Measurements from ENCODE around the gene LPIN1. TPM values are rescaled to one million over a fixed set of nuclear protein-coding genes. Genes with fewer than 3 reads are reported as not detected.

Gene LPIN1
- total and polyA plus RNA-seq, 5 donors from 2014 or later, result 20.3 to 94.9 (median 26.6) TPM

DNA sequence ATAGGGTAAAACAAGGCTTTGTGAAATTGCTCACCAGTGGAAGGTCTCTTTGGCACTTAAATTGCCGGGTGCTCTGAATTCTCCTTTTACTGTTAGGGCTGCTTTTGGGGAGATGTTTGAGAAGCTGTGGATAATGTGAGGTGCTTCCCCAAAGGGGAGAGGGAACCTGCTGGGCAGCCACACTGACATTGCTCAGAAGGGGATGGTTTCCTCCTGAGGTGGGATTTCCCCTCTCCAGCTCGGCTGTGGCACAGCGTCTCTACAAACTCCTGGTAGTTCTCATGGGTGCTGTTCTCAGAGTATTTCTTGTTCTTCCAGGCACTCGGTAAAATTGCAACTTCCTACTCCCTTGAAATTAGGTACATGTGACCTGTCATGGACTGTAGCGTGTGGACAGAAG lies 124.2 kb downstream of the LPIN1 start:
- Histone ChIP-seq H3K27ac (ENCODE audit: insufficient read depth, low read length, poor library complexity, severe bottlenecking) (no peak overlapping the region), H3K36me3 (ENCODE audit: control insufficient read depth, insufficient read depth, low read length) (no peaks in the 10 kb centered on the region), H3K4me1 (ENCODE audit: control insufficient read depth, insufficient read depth, low read length, poor library complexity, severe bottlenecking) (peaks cover 4% of the 10 kb centered on the region), H3K4me3 (ENCODE audit: low read depth, low read length) (no peak overlapping the region), H3K27me3 (ENCODE audit: control insufficient read depth, insufficient read depth, low read length) (no peaks in the 10 kb centered on the region), H3K9me3 (ENCODE audit: control insufficient read depth in 2 of 2, low read length in 2 of 2) (no peaks in the 10 kb centered on the region)
- DNase-seq (no peak), ATAC-seq (ENCODE audit: low read depth in 2 of 2) (no peak)
- Mint-ChIP-seq H3K27me3 (peaks cover 17% of the 10 kb centered on the region), H3K4me3 (no peak overlapping the region), H3K9me3 (no peaks in the 10 kb centered on the region), H3K36me3 (no peaks in the 10 kb centered on the region), H3K4me1 (peaks cover 0 to 12% (median 5%) of the 10 kb centered on the region in 4 donors), H3K27ac (no peak overlapping the region)

DNA sequence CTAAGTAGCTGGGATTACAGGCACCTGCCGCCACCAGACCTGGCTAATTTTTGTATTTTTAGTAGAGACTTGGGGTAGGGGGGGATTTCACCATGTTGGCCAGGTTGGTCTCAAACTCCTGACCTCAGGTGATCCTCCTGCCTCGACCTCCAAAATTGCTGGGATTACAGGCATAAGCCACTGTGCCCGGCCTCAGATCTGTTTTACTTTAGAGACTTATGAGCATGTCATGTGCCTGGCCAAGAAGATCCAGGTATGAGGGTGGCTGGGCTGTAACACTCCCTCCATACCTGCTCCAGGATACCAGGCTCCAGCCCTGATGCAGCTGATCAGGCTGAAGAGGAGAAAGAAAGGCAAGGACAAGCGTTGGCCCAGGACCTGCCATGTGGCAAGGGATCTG lies 125.0 kb downstream of the LPIN1 start:
- Histone ChIP-seq H3K9me3 (ENCODE audit: control insufficient read depth in 2 of 2, low read length in 2 of 2) (no peaks in the 10 kb centered on the region), H3K27me3 (ENCODE audit: control insufficient read depth, insufficient read depth, low read length) (no peaks in the 10 kb centered on the region), H3K4me3 (ENCODE audit: low read depth, low read length) (no peak overlapping the region), H3K36me3 (ENCODE audit: control insufficient read depth, insufficient read depth, low read length) (no peaks in the 10 kb centered on the region), H3K4me1 (ENCODE audit: control insufficient read depth, insufficient read depth, low read length, poor library complexity, severe bottlenecking) (peaks cover 4% of the 10 kb centered on the region), H3K27ac (ENCODE audit: insufficient read depth, low read length, poor library complexity, severe bottlenecking) (no peak overlapping the region)
- Mint-ChIP-seq H3K27ac (no peak overlapping the region), H3K27me3 (peaks cover 17% of the 10 kb centered on the region), H3K9me3 (peaks cover 0 to 2% (median 0%) of the 10 kb centered on the region in 7 donors), H3K36me3 (no peaks in the 10 kb centered on the region), H3K4me3 (no peak overlapping the region), H3K4me1 (peaks cover 0 to 13% (median 5%) of the 10 kb centered on the region in 4 donors)
- ATAC-seq (ENCODE audit: low read depth in 2 of 2), result no peak
- no peak for DNase-seq

DNA sequence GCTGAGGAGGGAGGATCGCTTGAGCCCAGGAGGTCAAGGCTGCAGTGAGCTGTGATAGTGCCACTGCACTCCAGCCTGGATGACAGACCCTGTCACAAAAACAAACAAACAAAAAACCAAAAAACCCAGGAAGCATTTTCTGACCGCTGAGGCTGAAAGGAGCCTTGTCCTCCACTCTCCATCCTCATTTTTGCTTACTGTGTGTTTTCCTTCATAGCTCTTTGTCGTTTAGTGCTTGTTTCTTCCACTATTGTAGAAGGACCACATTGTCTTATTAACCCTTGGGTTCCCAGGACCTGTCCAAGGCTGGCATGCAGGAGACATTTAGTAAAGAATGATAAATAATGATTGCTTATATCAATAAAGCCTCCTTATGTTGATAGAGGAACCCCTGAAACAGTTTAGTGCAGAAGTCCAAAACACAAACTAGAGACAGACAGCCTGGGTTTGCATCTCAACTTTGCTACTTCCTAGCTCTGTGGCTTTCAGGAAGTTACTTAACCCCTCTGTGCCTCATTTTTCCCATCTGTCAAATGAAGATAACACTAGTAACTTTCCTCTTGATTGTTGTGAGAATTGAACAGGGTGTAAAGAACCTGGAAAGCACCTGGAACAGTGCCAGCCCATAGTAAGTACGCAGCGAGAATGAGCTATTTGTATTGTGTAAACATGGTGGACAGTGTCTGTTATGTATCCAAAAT lies 126.0 kb downstream of the LPIN1 start:
- no peak for DNase-seq
- H3K4me3 ChIP-seq (ENCODE audit: low read depth, low read length), result no peak overlapping the region
- H3K36me3 Mint-ChIP-seq, result no peaks in the 10 kb centered on the region
- H3K9me3 ChIP-seq (ENCODE audit: control insufficient read depth in 2 of 2, low read length in 2 of 2), result no peaks in the 10 kb centered on the region
- H3K4me3 Mint-ChIP-seq, result no peak overlapping the region
- ATAC-seq (ENCODE audit: low read depth in 2 of 2), result no peak
- no peak overlapping the region for H3K27ac ChIP-seq (ENCODE audit: insufficient read depth, low read length, poor library complexity, severe bottlenecking)
- no peaks in the 10 kb centered on the region for H3K27me3 ChIP-seq (ENCODE audit: control insufficient read depth, insufficient read depth, low read length)
- no peak overlapping the region for H3K27ac Mint-ChIP-seq
- peaks cover 17% of the 10 kb centered on the region for H3K27me3 Mint-ChIP-seq
- H3K4me1 ChIP-seq (ENCODE audit: control insufficient read depth, insufficient read depth, low read length, poor library complexity, severe bottlenecking), result no peaks in the 10 kb centered on the region
- H3K9me3 Mint-ChIP-seq, result peaks cover 0 to 2% (median 0%) of the 10 kb centered on the region in 7 donors
- H3K4me1 Mint-ChIP-seq, result peaks cover 0 to 13% (median 1%) of the 10 kb centered on the region in 4 donors
- H3K36me3 ChIP-seq (ENCODE audit: control insufficient read depth, insufficient read depth, low read length), result no peaks in the 10 kb centered on the region

DNA sequence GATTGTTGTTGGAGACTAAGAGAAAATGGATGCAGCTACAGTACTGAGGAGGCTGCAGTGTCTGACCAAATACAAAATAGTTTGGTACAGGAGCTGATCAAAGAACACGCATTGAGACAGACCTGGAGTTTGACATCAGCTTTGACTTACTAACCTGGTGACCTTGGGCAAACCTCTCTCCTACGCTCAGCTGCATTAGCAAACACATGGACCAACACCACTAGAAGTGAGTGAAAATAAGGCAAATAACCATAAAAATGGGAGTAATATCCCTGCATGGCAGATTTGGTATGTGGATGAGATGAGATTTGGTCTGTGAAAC lies 126.5 kb downstream of the LPIN1 start:
- H3K4me3 ChIP-seq (ENCODE audit: low read depth, low read length), result no peak overlapping the region
- no peaks in the 10 kb centered on the region for H3K9me3 ChIP-seq (ENCODE audit: control insufficient read depth in 2 of 2, low read length in 2 of 2)
- H3K27ac Mint-ChIP-seq, result no peak overlapping the region
- DNase-seq (no peak), ATAC-seq (ENCODE audit: low read depth in 2 of 2) (no peak)
- no peaks in the 10 kb centered on the region for H3K4me1 ChIP-seq (ENCODE audit: control insufficient read depth, insufficient read depth, low read length, poor library complexity, severe bottlenecking)
- no peak overlapping the region for H3K27ac ChIP-seq (ENCODE audit: insufficient read depth, low read length, poor library complexity, severe bottlenecking)
- H3K36me3 Mint-ChIP-seq, result no peaks in the 10 kb centered on the region
- H3K4me3 Mint-ChIP-seq, result no peak overlapping the region
- H3K27me3 ChIP-seq (ENCODE audit: control insufficient read depth, insufficient read depth, low read length), result no peaks in the 10 kb centered on the region
- no peaks in the 10 kb centered on the region for H3K36me3 ChIP-seq (ENCODE audit: control insufficient read depth, insufficient read depth, low read length)
- H3K4me1 Mint-ChIP-seq, result peaks cover 0 to 13% (median 1%) of the 10 kb centered on the region in 4 donors
- H3K9me3 Mint-ChIP-seq, result peaks cover 0 to 2% (median 0%) of the 10 kb centered on the region in 7 donors
- peaks cover 22% of the 10 kb centered on the region for H3K27me3 Mint-ChIP-seq

DNA sequence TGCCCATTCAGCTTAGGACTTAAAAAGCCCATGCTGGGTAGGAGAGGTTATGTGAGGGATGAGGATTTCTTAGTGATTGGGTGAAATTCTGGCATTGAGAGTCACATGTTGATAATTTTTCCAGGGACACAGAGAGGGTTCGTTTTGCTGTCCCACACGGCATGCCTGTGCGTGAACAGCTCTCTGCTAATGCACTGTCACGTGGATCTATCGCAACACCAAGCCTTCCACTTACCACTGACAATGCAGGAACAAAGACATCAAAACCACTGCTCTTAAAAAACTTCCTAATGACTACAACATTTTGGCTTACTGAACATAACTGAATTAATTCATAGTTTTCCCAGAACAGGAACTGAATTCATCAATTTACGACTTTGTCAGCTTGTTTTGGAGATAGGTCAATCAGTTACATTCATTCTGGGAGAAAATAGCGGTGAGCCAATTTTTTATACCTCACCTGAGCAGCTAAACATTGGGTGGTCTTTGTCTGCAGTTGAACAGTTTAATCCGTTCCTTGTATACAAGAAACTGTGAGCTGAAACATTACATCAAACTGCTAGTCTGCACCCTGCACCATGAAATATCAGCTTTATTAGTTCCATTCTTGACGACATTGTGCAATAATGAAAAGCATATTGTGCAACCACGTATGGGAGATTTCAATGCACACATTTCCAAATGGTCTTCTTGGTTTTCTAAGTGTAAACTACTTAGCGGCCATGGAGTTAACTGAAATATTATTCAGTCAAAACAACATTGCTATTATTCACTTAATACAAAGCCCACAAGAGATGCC lies 127.1 kb downstream of the LPIN1 start:
- Histone ChIP-seq H3K36me3 (ENCODE audit: control insufficient read depth, insufficient read depth, low read length) (no peaks in the 10 kb centered on the region), H3K27ac (ENCODE audit: insufficient read depth, low read length, poor library complexity, severe bottlenecking) (no peak overlapping the region), H3K4me1 (ENCODE audit: control insufficient read depth, insufficient read depth, low read length, poor library complexity, severe bottlenecking) (no peaks in the 10 kb centered on the region), H3K27me3 (ENCODE audit: control insufficient read depth, insufficient read depth, low read length) (no peaks in the 10 kb centered on the region), H3K4me3 (ENCODE audit: low read depth, low read length) (no peak overlapping the region), H3K9me3 (ENCODE audit: control insufficient read depth in 2 of 2, low read length in 2 of 2) (no peaks in the 10 kb centered on the region)
- H3K4me1 Mint-ChIP-seq, result peaks cover 0 to 13% (median 1%) of the 10 kb centered on the region in 4 donors
- DNase-seq, result no peak
- no peak for ATAC-seq (ENCODE audit: low read depth in 2 of 2)
- peaks cover 23% of the 10 kb centered on the region for H3K27me3 Mint-ChIP-seq
- H3K27ac Mint-ChIP-seq, result no peak overlapping the region
- H3K36me3 Mint-ChIP-seq, result no peaks in the 10 kb centered on the region
- H3K9me3 Mint-ChIP-seq, result peaks cover 0 to 2% (median 0%) of the 10 kb centered on the region in 7 donors
- no peak overlapping the region for H3K4me3 Mint-ChIP-seq

DNA sequence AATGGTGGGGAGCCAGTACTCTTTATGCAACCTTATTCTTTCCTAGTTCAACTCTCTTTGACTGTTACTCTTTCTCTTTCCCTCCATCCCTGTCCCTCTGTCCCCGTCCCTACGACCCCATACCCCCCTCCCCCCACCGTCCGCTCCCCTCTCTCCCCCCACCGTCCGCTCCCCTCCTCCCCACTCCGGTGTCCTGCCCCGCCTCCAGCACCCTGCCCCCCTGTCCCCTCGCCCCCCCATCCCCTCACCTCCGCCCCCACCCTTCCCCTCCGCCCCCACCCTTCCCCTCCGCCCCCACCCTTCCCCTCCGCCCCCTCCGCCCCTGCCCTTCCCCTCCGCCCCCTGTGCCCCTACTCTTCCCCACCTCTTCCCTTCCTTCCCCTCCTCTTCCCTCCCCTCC lies 128.4 kb downstream of the LPIN1 start:
- DNase-seq (no peak), ATAC-seq (ENCODE audit: low read depth in 2 of 2) (no peak)
- no peaks in the 10 kb centered on the region for H3K36me3 Mint-ChIP-seq
- Histone ChIP-seq H3K36me3 (ENCODE audit: control insufficient read depth, insufficient read depth, low read length) (no peaks in the 10 kb centered on the region), H3K27me3 (ENCODE audit: control insufficient read depth, insufficient read depth, low read length) (no peaks in the 10 kb centered on the region), H3K27ac (ENCODE audit: insufficient read depth, low read length, poor library complexity, severe bottlenecking) (no peak overlapping the region), H3K4me3 (ENCODE audit: low read depth, low read length) (no peak overlapping the region), H3K4me1 (ENCODE audit: control insufficient read depth, insufficient read depth, low read length, poor library complexity, severe bottlenecking) (no peaks in the 10 kb centered on the region), H3K9me3 (ENCODE audit: control insufficient read depth in 2 of 2, low read length in 2 of 2) (no peaks in the 10 kb centered on the region)
- H3K27me3 Mint-ChIP-seq, result peaks cover 23% of the 10 kb centered on the region
- no peak overlapping the region for H3K27ac Mint-ChIP-seq
- peaks cover 0 to 13% (median 1%) of the 10 kb centered on the region in 4 donors for H3K4me1 Mint-ChIP-seq
- H3K9me3 Mint-ChIP-seq, result peaks cover 0 to 2% (median 0%) of the 10 kb centered on the region in 7 donors
- no peak overlapping the region for H3K4me3 Mint-ChIP-seq

DNA sequence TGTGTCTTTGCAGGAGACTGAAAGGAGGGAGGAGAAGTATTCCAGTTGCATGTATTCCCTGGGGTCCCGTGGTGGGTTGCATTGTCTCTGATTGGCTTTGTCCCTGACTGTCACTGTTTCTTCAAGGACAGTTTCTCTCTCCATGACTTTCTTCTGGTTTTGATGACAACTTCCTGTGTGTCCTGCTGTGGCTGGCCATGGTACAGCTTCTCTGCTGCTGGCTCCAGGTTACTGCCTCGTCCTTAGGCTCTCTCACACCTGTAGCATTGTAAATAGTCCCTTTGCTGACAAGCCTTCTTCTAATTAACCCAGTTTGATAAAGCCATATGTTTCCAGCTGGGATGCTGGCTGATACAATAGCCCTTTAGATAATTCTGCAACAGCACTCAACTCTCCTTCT lies 129.0 kb downstream of the LPIN1 start:
- Mint-ChIP-seq H3K36me3 (no peaks in the 10 kb centered on the region), H3K27me3 (peaks cover 23% of the 10 kb centered on the region), H3K4me3 (no peak overlapping the region), H3K9me3 (peaks cover 0 to 2% (median 0%) of the 10 kb centered on the region in 7 donors), H3K4me1 (peaks cover 0 to 13% (median 1%) of the 10 kb centered on the region in 4 donors), H3K27ac (peak overlapping the region in 1 of 3 donors; percentile 22)
- no peaks in the 10 kb centered on the region for H3K9me3 ChIP-seq (ENCODE audit: control insufficient read depth in 2 of 2, low read length in 2 of 2)
- H3K4me3 ChIP-seq (ENCODE audit: low read depth, low read length), result no peak overlapping the region
- H3K4me1 ChIP-seq (ENCODE audit: control insufficient read depth, insufficient read depth, low read length, poor library complexity, severe bottlenecking), result no peaks in the 10 kb centered on the region
- no peaks in the 10 kb centered on the region for H3K36me3 ChIP-seq (ENCODE audit: control insufficient read depth, insufficient read depth, low read length)
- no peak overlapping the region for H3K27ac ChIP-seq (ENCODE audit: insufficient read depth, low read length, poor library complexity, severe bottlenecking)
- DNase-seq, result no peak
- ATAC-seq (ENCODE audit: low read depth in 2 of 2), result no peak
- H3K27me3 ChIP-seq (ENCODE audit: control insufficient read depth, insufficient read depth, low read length), result no peaks in the 10 kb centered on the region
